ENCODE results near the gene BRWD1.

BRWD1 gene

DNA sequence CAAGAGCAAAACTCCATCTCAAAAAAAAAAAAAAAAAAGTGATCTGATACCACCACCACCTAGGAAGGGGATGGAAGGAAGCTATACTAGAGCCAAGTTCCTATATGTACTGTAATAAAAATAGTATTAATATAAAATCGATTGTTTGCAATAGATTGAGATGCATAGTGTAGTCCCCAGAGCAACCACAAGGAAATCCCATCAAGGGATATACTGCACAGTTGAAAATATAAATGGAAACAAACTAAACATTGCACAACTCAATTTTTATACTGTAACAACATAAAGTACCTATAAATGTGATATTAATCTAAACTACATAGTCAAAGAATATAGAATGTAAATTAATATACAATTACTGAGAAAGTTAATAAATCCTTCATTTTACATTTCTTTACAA lies 109.3 kb downstream of the BRWD1 start:
- CTCF ChIA-PET, result no interaction called here
- POLR2A ChIA-PET, result no interaction called here
- TF ChIP-seq FOXK2 (IDR thresholded peaks at IDR 0.05), result no peak
- no peak for TF ChIP-seq LEF1 (IDR thresholded peaks at IDR 0.05; ENCODE audit: borderline replicate concordance)
- no peak for TF ChIP-seq HDGF (IDR thresholded peaks at IDR 0.05; ENCODE audit: borderline replicate concordance)
- no peak for TF ChIP-seq ELF4 (IDR thresholded peaks at IDR 0.05)
- TF ChIP-seq L3MBTL2 (conservative IDR thresholded peaks at IDR 0.05), result no peak
- no peak for TF ChIP-seq ARNT (IDR thresholded peaks at IDR 0.05)
- no peak for TF ChIP-seq FOXA1 (IDR thresholded peaks at IDR 0.05)
- TF ChIP-seq, protein P1, sequence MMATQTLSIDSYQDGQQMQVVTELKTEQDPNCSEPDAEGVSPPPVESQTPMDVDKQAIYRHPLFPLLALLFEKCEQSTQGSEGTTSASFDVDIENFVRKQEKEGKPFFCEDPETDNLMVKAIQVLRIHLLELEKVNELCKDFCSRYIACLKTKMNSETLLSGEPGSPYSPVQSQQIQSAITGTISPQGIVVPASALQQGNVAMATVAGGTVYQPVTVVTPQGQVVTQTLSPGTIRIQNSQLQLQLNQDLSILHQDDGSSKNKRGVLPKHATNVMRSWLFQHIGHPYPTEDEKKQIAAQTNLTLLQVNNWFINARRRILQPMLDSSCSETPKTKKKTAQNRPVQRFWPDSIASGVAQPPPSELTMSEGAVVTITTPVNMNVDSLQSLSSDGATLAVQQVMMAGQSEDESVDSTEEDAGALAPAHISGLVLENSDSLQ (IDR thresholded peaks at IDR 0.05), result no peak
- TF ChIP-seq SP1 (IDR thresholded peaks at IDR 0.05), result no peak
- TF ChIP-seq CTBP1 (IDR thresholded peaks at IDR 0.05; ENCODE audit: borderline replicate concordance), result no peak
- TF ChIP-seq FOXM1 (IDR thresholded peaks at IDR 0.05; ENCODE audit: borderline replicate concordance), result no peak
- no peak for TF ChIP-seq TARDBP (IDR thresholded peaks at IDR 0.05)
- no peak for TF ChIP-seq SUZ12 (IDR thresholded peaks at IDR 0.05)
- no peak for TF ChIP-seq NFRKB (IDR thresholded peaks at IDR 0.05)
- no peak for TF ChIP-seq ZNF384 (IDR thresholded peaks at IDR 0.05)
- DNase-seq (ENCODE audit: extremely low spot score), result no peak

DNA sequence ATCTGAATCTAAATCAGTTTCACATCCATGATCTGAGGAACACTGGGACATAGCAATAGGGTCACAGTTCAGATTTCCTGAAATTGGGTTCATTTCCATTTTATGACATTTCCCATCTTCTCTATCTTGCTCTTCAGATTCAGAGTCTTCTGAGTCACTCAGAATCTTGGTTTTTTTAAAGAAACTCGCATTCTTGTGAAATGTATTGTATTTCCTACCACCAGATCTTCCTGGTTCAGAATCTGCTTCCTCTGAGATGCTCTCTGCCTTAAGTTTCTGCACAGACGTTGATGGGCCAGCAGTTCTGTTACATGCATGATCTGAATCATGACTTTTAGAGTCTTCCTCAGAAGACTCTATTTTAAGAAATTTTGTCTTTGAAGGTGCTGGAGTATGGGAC lies 114.6 kb downstream of the BRWD1 start:
- ChIA-PET CTCF (no interaction called here), POLR2A (interaction anchor here (1.4 kb wide), 1 partner anchor 15 kb away, joined by 7 read pairs; the partner anchor contains the start of gene PSMG1)
- DNase-seq (ENCODE audit: extremely low spot score), result no peak
- TF ChIP-seq FOXA1 (IDR thresholded peaks at IDR 0.05) (no peak), CTBP1 (IDR thresholded peaks at IDR 0.05; ENCODE audit: borderline replicate concordance) (no peak), NFRKB (IDR thresholded peaks at IDR 0.05) (no peak), L3MBTL2 (conservative IDR thresholded peaks at IDR 0.05) (no peak), ZNF384 (IDR thresholded peaks at IDR 0.05) (no peak), ARNT (IDR thresholded peaks at IDR 0.05) (no peak), SUZ12 (IDR thresholded peaks at IDR 0.05) (no peak), SP1 (IDR thresholded peaks at IDR 0.05) (no peak), TARDBP (IDR thresholded peaks at IDR 0.05) (no peak), BHLHE40 (IDR thresholded peaks at IDR 0.05; ENCODE audit: borderline replicate concordance) (no peak), FOXK2 (IDR thresholded peaks at IDR 0.05) (no peak), HDGF (IDR thresholded peaks at IDR 0.05; ENCODE audit: borderline replicate concordance) (no peak), ELF4 (IDR thresholded peaks at IDR 0.05) (no peak)
- TF ChIP-seq, protein P1 (IDR thresholded peaks at IDR 0.05), result no peak

DNA sequence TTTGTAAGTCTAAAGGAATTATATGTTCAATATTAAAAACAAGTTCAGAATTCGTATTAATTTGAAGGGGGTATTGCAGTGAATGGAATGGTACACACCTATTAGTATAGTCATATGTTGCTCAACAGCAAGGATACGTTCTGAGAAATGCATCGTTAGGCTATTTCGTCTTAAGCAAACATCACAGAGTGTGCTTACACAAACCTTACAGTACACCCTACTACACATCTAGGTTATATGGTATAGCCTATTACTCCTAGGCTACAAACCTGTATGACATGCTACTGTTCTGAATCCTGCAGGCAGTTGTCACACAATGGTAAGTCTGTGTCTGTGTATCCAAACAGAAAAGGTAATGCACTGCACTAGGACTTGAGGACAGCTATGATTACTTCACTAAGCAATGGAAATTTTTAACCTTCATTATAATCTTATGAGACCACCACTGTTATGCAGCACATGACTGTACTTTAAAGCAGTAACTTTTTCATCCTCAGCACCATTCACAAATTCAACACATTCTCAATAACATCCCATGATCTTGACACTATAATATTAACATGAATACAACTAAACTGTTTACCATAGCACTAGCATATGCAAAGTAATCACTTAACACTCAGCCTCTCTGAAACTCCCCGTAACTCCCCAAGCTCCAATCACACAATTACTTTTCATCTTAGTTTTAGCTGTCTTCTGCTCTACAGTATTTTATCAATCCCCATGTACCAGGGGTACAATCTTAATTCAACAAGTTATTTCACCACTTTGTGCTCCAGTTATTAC lies 115.8 kb downstream of the BRWD1 start:
- ChIA-PET CTCF (no interaction called here), POLR2A (no interaction called here)
- TF ChIP-seq SUZ12 (IDR thresholded peaks at IDR 0.05), result no peak
- no peak for TF ChIP-seq ARNT (IDR thresholded peaks at IDR 0.05)
- TF ChIP-seq HDGF (IDR thresholded peaks at IDR 0.05; ENCODE audit: borderline replicate concordance), result no peak
- no peak for TF ChIP-seq CTBP1 (IDR thresholded peaks at IDR 0.05; ENCODE audit: borderline replicate concordance)
- TF ChIP-seq ZNF384 (IDR thresholded peaks at IDR 0.05), result no peak
- no peak for TF ChIP-seq FOXK2 (IDR thresholded peaks at IDR 0.05)
- TF ChIP-seq L3MBTL2 (conservative IDR thresholded peaks at IDR 0.05), result no peak
- no peak for TF ChIP-seq SP1 (IDR thresholded peaks at IDR 0.05)
- TF ChIP-seq ELF4 (IDR thresholded peaks at IDR 0.05), result no peak
- TF ChIP-seq NFRKB (IDR thresholded peaks at IDR 0.05), result no peak
- TF ChIP-seq TARDBP (IDR thresholded peaks at IDR 0.05), result no peak
- TF ChIP-seq BHLHE40 (IDR thresholded peaks at IDR 0.05; ENCODE audit: borderline replicate concordance), result no peak
- TF ChIP-seq FOXM1 (IDR thresholded peaks at IDR 0.05; ENCODE audit: borderline replicate concordance), result no peak
- TF ChIP-seq LEF1 (IDR thresholded peaks at IDR 0.05; ENCODE audit: borderline replicate concordance), result no peak
- TF ChIP-seq FOXA1 (IDR thresholded peaks at IDR 0.05), result no peak
- TF ChIP-seq, protein P1 (IDR thresholded peaks at IDR 0.05), result no peak
- no peak for DNase-seq (ENCODE audit: extremely low spot score)

DNA sequence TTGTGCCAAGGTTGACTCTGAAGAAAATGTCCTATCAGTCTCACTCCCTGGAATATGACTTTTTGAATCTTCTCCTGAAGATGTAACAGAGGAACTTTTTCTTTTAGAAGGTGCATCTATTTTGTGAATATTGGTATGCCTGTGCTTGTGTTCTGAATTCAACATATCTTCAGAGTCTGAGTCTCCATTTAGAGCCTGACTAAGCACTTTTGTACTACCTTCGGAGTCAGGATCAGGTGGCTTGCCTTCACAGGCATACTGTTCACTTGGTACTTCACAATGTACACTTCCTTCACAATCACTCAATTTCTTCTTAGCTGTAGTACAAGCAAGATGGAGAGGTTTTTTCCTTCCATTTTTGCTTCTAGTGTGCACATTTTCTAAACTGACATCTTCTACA lies 116.6 kb downstream of the BRWD1 start:
- no peak for DNase-seq (ENCODE audit: extremely low spot score)
- TF ChIP-seq, protein P1 (IDR thresholded peaks at IDR 0.05), result no peak
- ChIA-PET POLR2A (no interaction called here), CTCF (no interaction called here)

DNA sequence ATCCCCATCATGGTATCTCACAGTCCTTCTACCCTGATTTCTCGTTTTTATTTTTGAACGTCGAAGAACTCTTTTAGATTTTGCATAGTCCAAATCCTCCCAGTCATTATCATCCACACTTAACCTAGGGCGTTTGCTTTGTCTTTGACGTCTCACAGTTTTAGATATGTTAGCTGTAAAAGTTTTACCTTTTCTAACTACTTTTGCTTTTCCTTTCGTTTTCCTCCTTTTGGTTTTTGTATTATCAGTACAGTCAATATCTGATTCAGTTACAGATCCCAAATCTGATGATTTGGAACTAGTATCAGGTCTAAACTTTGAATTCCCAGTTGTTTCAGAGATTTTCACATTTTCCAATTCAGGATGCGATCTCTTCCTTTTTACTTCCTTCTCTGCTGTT lies 117.1 kb downstream of the BRWD1 start:
- TF ChIP-seq FOXA1 (IDR thresholded peaks at IDR 0.05) (no peak), L3MBTL2 (conservative IDR thresholded peaks at IDR 0.05) (no peak), FOXM1 (IDR thresholded peaks at IDR 0.05; ENCODE audit: borderline replicate concordance) (no peak), NFRKB (IDR thresholded peaks at IDR 0.05) (no peak), ARNT (IDR thresholded peaks at IDR 0.05) (no peak), CTBP1 (IDR thresholded peaks at IDR 0.05; ENCODE audit: borderline replicate concordance) (no peak), ZNF384 (IDR thresholded peaks at IDR 0.05) (no peak), LEF1 (IDR thresholded peaks at IDR 0.05; ENCODE audit: borderline replicate concordance) (no peak)
- ChIA-PET POLR2A (no interaction called here), CTCF (no interaction called here)
- no peak for DNase-seq (ENCODE audit: extremely low spot score)

DNA sequence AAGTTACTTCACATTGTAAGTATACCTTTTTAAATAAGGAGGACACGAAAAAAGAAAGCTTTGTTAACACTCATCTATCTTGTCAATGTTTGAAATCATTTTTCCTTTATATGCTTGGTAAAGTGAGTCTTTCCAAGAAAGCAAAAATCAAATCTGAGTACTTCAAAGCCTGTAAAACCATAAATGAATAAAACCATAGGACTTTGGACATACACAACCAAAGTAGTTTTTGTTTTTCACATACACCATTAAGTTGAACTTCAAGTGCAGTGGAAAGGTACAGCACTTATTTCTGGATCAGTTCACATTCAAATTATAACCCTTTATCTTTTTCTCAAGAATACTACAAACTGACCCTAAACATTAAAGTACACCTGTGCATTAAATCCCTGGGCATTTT lies 120.1 kb downstream of the BRWD1 start:
- CTCF ChIA-PET, result no interaction called here
- no peak for TF ChIP-seq FOXM1 (IDR thresholded peaks at IDR 0.05; ENCODE audit: borderline replicate concordance)
- TF ChIP-seq CTBP1 (IDR thresholded peaks at IDR 0.05; ENCODE audit: borderline replicate concordance), result no peak
- TF ChIP-seq SUZ12 (IDR thresholded peaks at IDR 0.05), result no peak
- no peak for TF ChIP-seq FOXK2 (IDR thresholded peaks at IDR 0.05)
- TF ChIP-seq LEF1 (IDR thresholded peaks at IDR 0.05; ENCODE audit: borderline replicate concordance), result no peak
- no peak for TF ChIP-seq TARDBP (IDR thresholded peaks at IDR 0.05)
- no peak for TF ChIP-seq L3MBTL2 (conservative IDR thresholded peaks at IDR 0.05)
- TF ChIP-seq ARNT (IDR thresholded peaks at IDR 0.05), result no peak
- POLR2A ChIA-PET, result no interaction called here
- DNase-seq (ENCODE audit: extremely low spot score), result no peak

All from HEK293T (cell line).